Neural cell (in vitro differentiated cells): Measurements from ENCODE around the gene COL23A1. TPM values are rescaled to one million over a fixed set of nuclear protein-coding genes. Genes with fewer than 3 reads are reported as not detected.

Experiments used
- H2AFZ ChIP-seq: fragments of 200-600, 300-800 bp; sonication (generic), shearing (Covaris generic); 2 replicates; pipeline ENCODE4 v1.6.0; 2014; ENCODE audit warnings: low read depth, mild to moderate bottlenecking, antibody characterized with exemption, low read length, moderate library complexity
- H3F3A ChIP-seq: fragments of 200-600 bp; shearing (Covaris generic); 2 replicates; pipeline ENCODE4 v1.6.1; 2016; ENCODE audit warnings: mild to moderate bottlenecking, moderate library complexity, mixed read lengths, antibody characterized with exemption, low read length; ENCODE audit not compliant: insufficient read depth, poor library complexity, severe bottlenecking
- H3K27ac ChIP-seq: fragments of 200-600, 300-800 bp; sonication (generic), shearing (Covaris generic); 2 replicates; pipeline ENCODE4 v1.5.1; 2014; ENCODE audit warnings: mild to moderate bottlenecking, low read length, moderate library complexity
- H3K27me3 ChIP-seq: fragments of 300-800, 200-600 bp; sonication (generic), shearing (Covaris generic); 2 replicates; pipeline ENCODE4 v1.6.0; 2014; ENCODE audit warnings: mild to moderate bottlenecking, low read depth, low read length, moderate library complexity; ENCODE audit not compliant: insufficient read depth
- H3K36me3 ChIP-seq: fragments of 300-800, 200-600 bp; sonication (generic), shearing (Covaris generic); 2 replicates; pipeline ENCODE4 v1.5.1; 2014; ENCODE audit warnings: mild to moderate bottlenecking, antibody characterized with exemption, low read length, moderate library complexity; ENCODE audit not compliant: insufficient read depth
- H3K4me2 ChIP-seq: fragments of 300-800, 200-600 bp; sonication (generic), shearing (Covaris generic); 2 replicates; pipeline ENCODE4 v1.6.0; 2014; ENCODE audit warnings: mild to moderate bottlenecking, low read length
- H3K4me3 ChIP-seq: fragments of 300-800, 200-600 bp; sonication (generic), shearing (Covaris generic); 2 replicates; pipeline ENCODE4 v1.5.1; 2014; ENCODE audit warnings: mild to moderate bottlenecking, low read length, moderate library complexity
- H3K79me2 ChIP-seq: fragments of 200-600 bp; shearing (Covaris generic); replicated peaks from 2 replicates; pipeline ENCODE4 v1.6.0; 2014; ENCODE audit warnings: mild to moderate bottlenecking, low read length, moderate library complexity; ENCODE audit not compliant: insufficient read depth
- H3K9ac ChIP-seq: fragments of 300-800, 200-600 bp; sonication (generic), shearing (Covaris generic); 2 replicates; pipeline ENCODE4 v1.6.1; 2016; ENCODE audit warnings: mild to moderate bottlenecking, low read length, mixed read lengths
- H3K9me2 ChIP-seq: fragments of 200-600 bp; shearing (Covaris generic); 2 replicates; pipeline ENCODE4 v1.6.1; 2016; ENCODE audit warnings: mild to moderate bottlenecking, low read length, mixed read lengths; ENCODE audit not compliant: insufficient read depth
- H3K9me3 ChIP-seq: fragments of 200-600, 300-800 bp; sonication (generic), shearing (Covaris generic); 2 replicates; pipeline ENCODE4 v1.6.1; 2016; ENCODE audit warnings: mild to moderate bottlenecking, mixed run types, low read length, moderate library complexity, mixed read lengths
- H4K20me1 ChIP-seq: fragments of 200-600 bp; shearing (Covaris generic); 2 replicates; pipeline ENCODE4 v1.6.1; 2016; ENCODE audit warnings: mild to moderate bottlenecking, mixed run types; ENCODE audit not compliant: insufficient read depth
- CTCF ChIP-seq: fragments of 450-650 bp; IDR thresholded peaks from 2 replicates; pipeline ENCODE4 v1.5.1; 2014; ENCODE audit warnings: antibody characterized with exemption, mild to moderate bottlenecking, moderate library complexity; ENCODE audit not compliant: poor library complexity, severe bottlenecking
- EP300 ChIP-seq: fragments of 450-650 bp; conservative IDR thresholded peaks from 2 replicates; pipeline ENCODE4 v1.6.1; 2014; ENCODE audit warnings: antibody characterized with exemption, mild to moderate bottlenecking, moderate library complexity; ENCODE audit not compliant: poor library complexity, severe bottlenecking
- EZH2 ChIP-seq: fragments of 200-600, 300-800 bp; shearing (Covaris generic), sonication (generic); IDR thresholded peaks from 2 replicates; pipeline ENCODE4 v1.6.1; 2014; ENCODE audit warnings: antibody characterized with exemption, low read length, borderline replicate concordance, mild to moderate bottlenecking; ENCODE audit not compliant: insufficient read depth, poor library complexity, severe bottlenecking
- MXI1 ChIP-seq: fragments of 450-650 bp; conservative IDR thresholded peaks from 2 replicates; pipeline ENCODE4 v1.6.1; 2014; ENCODE audit warnings: antibody characterized with exemption, mild to moderate bottlenecking; ENCODE audit not compliant: poor library complexity, severe bottlenecking
- POLR2AphosphoS5 ChIP-seq: IDR thresholded peaks from 2 replicates; pipeline ENCODE4 v1.6.1; 2012
- RAD21 ChIP-seq: fragments of 450-650 bp; conservative IDR thresholded peaks from 2 replicates; pipeline ENCODE4 v1.6.1; 2014; ENCODE audit warnings: antibody characterized with exemption, mild to moderate bottlenecking, moderate library complexity
- SMC3 ChIP-seq: fragments of 450-650 bp; conservative IDR thresholded peaks from 2 replicates; pipeline ENCODE4 v1.6.1; 2014; ENCODE audit warnings: antibody characterized with exemption, mild to moderate bottlenecking, moderate library complexity; ENCODE audit not compliant: poor library complexity
- TAF1 ChIP-seq: IDR thresholded peaks from 2 replicates; pipeline ENCODE4 v1.6.1; 2012; ENCODE audit warnings: low read depth
- polyA plus RNA-seq: library from polyadenylated mRNA; depleted of rRNA; stranded (reverse); fragments of >200 nt; gene quantifications from 2 replicates; pipeline ENCODE4 v1.2.3, GENCODE V29; 2014
- TF ChIP-seq, protein P1 (sequence below): IDR thresholded peaks from 2 replicates; pipeline ENCODE4 v1.6.1; 2012; ENCODE audit warnings: borderline replicate concordance

Gene COL23A1
- polyA plus RNA-seq, 1 donor from 2014 or later: not detected

DNA sequence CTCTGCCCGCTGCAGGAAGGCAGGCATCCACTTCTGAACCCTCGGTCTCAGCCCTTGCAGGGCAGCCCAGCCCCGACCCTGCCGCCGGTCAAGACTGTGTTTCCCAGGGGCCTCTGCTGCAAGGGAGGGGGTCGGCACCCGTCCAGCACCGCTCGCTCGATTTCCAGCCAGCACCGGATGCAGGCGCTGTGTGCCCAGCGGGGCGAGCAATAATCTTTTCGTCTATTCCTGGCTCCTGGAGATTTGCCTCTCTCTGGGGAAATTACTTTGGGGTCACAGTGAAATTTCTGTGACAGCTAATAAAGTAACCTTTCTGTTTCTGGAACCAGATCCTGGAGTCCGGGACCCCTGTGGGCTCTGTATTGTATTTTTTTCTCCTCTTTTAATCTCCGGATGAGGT is 155.3 kb downstream of the COL23A1 start:
- no peak for TF ChIP-seq SMC3
- TF ChIP-seq EZH2: no peak
- TF ChIP-seq, protein P1, sequence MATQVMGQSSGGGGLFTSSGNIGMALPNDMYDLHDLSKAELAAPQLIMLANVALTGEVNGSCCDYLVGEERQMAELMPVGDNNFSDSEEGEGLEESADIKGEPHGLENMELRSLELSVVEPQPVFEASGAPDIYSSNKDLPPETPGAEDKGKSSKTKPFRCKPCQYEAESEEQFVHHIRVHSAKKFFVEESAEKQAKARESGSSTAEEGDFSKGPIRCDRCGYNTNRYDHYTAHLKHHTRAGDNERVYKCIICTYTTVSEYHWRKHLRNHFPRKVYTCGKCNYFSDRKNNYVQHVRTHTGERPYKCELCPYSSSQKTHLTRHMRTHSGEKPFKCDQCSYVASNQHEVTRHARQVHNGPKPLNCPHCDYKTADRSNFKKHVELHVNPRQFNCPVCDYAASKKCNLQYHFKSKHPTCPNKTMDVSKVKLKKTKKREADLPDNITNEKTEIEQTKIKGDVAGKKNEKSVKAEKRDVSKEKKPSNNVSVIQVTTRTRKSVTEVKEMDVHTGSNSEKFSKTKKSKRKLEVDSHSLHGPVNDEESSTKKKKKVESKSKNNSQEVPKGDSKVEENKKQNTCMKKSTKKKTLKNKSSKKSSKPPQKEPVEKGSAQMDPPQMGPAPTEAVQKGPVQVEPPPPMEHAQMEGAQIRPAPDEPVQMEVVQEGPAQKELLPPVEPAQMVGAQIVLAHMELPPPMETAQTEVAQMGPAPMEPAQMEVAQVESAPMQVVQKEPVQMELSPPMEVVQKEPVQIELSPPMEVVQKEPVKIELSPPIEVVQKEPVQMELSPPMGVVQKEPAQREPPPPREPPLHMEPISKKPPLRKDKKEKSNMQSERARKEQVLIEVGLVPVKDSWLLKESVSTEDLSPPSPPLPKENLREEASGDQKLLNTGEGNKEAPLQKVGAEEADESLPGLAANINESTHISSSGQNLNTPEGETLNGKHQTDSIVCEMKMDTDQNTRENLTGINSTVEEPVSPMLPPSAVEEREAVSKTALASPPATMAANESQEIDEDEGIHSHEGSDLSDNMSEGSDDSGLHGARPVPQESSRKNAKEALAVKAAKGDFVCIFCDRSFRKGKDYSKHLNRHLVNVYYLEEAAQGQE: no peak
- TF ChIP-seq CTCF: no peak
- no peak for TF ChIP-seq RAD21
- TF ChIP-seq EP300: no peak
- no peak for TF ChIP-seq TAF1
- no peak for TF ChIP-seq POLR2AphosphoS5
- TF ChIP-seq MXI1: no peak
- H3K27me3 ChIP-seq: no peaks in the 10 kb centered on the region
- H3K4me2 ChIP-seq: no peak overlapping the region
- no peaks in the 10 kb centered on the region for H3F3A ChIP-seq
- H3K9me2 ChIP-seq: no peaks in the 10 kb centered on the region
- H4K20me1 ChIP-seq: no peaks in the 10 kb centered on the region
- H3K79me2 ChIP-seq: no peaks in the 10 kb centered on the region
- no peak overlapping the region for H2AFZ ChIP-seq
- H3K9me3 ChIP-seq: peaks cover 3% of the 10 kb centered on the region
- no peak overlapping the region for H3K27ac ChIP-seq
- H3K36me3 ChIP-seq: no peaks in the 10 kb centered on the region
- no peak overlapping the region for H3K4me3 ChIP-seq
- no peak overlapping the region for H3K9ac ChIP-seq

DNA sequence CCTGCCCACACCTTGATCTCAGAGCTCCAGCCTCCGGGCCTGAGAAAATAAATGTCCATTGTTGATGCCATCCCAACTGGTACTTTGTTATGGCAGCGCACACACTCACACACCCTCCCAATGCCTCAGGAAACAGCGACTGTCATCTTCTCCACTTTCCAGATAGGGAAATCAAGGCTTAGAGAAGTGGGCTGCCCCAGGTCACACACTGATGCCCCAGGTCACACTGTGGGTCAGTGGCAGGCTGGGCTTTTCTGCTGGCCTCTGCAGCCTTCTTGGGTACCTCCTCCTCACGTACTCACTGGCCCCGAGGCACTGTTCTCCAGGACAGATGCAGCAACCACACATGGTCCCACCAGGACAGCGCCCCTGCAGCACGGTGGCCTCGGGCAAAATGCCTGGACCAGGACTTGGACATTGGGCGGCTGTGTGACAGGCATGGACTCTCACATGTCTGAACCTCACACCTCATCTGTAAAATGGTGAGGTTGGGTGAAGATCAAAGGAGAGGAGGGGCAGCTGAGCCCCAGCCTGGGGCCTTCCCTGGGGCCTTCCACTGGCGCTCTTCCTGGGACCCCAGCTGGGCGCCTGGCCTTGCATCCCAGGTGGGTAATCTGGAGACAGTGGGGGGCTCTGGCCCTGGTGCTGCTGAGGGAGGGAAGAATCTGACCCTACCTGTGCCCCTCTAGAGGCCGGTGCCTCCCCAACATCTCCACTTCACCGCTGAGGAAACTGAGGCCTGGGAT is 156.0 kb downstream of the COL23A1 start:
- no peaks in the 10 kb centered on the region for H3K27me3 ChIP-seq
- H3K9ac ChIP-seq: no peak overlapping the region
- no peaks in the 10 kb centered on the region for H3K36me3 ChIP-seq
- TF ChIP-seq CTCF: no peak
- no peak for TF ChIP-seq RAD21
- TF ChIP-seq TAF1: no peak
- TF ChIP-seq MXI1: no peak
- TF ChIP-seq, protein P1: no peak
- TF ChIP-seq EP300: no peak
- TF ChIP-seq SMC3: no peak
- TF ChIP-seq EZH2: no peak
- TF ChIP-seq POLR2AphosphoS5: no peak
- H3K79me2 ChIP-seq: no peaks in the 10 kb centered on the region
- H3K27ac ChIP-seq: no peak overlapping the region
- no peaks in the 10 kb centered on the region for H3K9me2 ChIP-seq
- no peak overlapping the region for H2AFZ ChIP-seq
- H3K4me2 ChIP-seq: no peak overlapping the region
- no peaks in the 10 kb centered on the region for H4K20me1 ChIP-seq
- peaks cover 3% of the 10 kb centered on the region for H3K9me3 ChIP-seq
- no peak overlapping the region for H3K4me3 ChIP-seq
- H3F3A ChIP-seq: no peaks in the 10 kb centered on the region
